ENCODE data around the gene SLC35G3. TPM values are rescaled to one million over a fixed set of nuclear protein-coding genes. Genes with fewer than 3 reads are reported as not detected.

The SLC35G3 gene
- total RNA-seq, 2 experiments from 2014 or later = not detected

- H3K27ac Mint-ChIP-seq = peak overlapping the region; percentile 64
- no peak for ATAC-seq (ENCODE audit: poor library complexity)
Observed at GRCh38 chr17:35222452-35222851, 28.3 kb upstream of the SLC35G3 start.

GRCh38 chr17:35218915-35219314 lies 24.7 kb upstream of the SLC35G3 start:
- peak overlapping the region; percentile 6 for H3K4me3 ChIP-seq (ENCODE audit: low read length)

More at GRCh38 chr17:35222452-35222851, 28.3 kb upstream of the SLC35G3 start:
- H3K4me3 ChIP-seq (ENCODE audit: low read length) = no peak overlapping the region
- Mint-ChIP-seq H3K9me3 (peaks cover 3% of the 10 kb centered on the region), H3K4me3 (no peak overlapping the region), H3K36me3 (ENCODE audit: low read depth) (peaks cover 32% of the 10 kb centered on the region), H3K27me3 (no peaks in the 10 kb centered on the region), H3K4me1 (ENCODE audit: low read depth) (peaks cover 72% of the 10 kb centered on the region)
- H3K9me3 ChIP-seq (ENCODE audit: control insufficient read depth in 1 of 2, insufficient read depth in 1 of 2, low read length in 2 of 2) = peaks cover 6 to 7% of the 10 kb centered on the region in 2 experiments
- no peaks in the 10 kb centered on the region for H3K36me3 ChIP-seq (ENCODE audit: insufficient read depth, low read length)
- CTCF ChIA-PET = interaction anchor here (0.9 kb wide), 1 partner anchor 81 kb away, joined by 3 read pairs; the partner anchor contains the start of gene NLE1
- H3K4me1 ChIP-seq (ENCODE audit: insufficient read depth, low read length) = peaks cover 35% of the 10 kb centered on the region
- POLR2A ChIA-PET = interaction anchor here (0.9 to 2.8 kb wide), 6 partner anchors 9 to 356 kb away, joined by 3 to 18 read pairs (median 6); partner anchors contain the start of genes PEX12 and SLFN5
- TF ChIP-seq CTCF (IDR thresholded peaks at IDR 0.05) = no peak
- no peaks in the 10 kb centered on the region for H3K27me3 ChIP-seq (ENCODE audit: control insufficient read depth in 1 of 2, insufficient read depth in 2 of 2, low read length in 2 of 2)
- intact Hi-C loops (cut with DNase I, micrococcal nuclease) = no loop called here
- DNase-seq = no peak
- no peak overlapping the region for H3K27ac ChIP-seq (ENCODE audit: low read depth in 1 of 2, low read length in 2 of 2)

DNA sequence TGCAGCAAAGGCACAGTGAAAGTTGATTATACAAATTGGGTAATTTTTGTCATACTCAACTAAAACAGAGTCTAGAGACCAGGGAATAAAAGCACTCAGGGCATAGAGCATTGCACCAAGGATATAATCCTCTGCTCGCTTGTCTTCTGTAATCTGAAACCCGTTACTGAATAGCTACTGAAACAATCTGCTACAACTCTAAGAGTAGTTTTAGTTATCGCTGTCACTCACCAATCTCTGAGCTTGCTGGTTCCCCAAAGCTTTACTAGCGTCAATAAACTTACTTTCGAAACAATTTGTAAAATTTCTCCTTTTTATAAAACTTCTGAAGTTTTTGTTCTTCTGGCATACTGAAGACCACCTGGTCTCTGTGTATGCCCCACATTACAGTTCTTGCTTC lies 22.9 kb upstream of the SLC35G3 start:
- intact Hi-C loops (cut with DNase I, micrococcal nuclease) = no loop called here
- no peak overlapping the region for H3K4me3 ChIP-seq (ENCODE audit: low read length)
- H3K27ac ChIP-seq (ENCODE audit: low read depth in 1 of 2, low read length in 2 of 2) = peak overlapping the region; percentile 29 to 72
- peaks cover 77% of the 10 kb centered on the region for H3K4me1 ChIP-seq (ENCODE audit: insufficient read depth, low read length)
- H3K36me3 ChIP-seq (ENCODE audit: insufficient read depth, low read length) = no peaks in the 10 kb centered on the region
- ATAC-seq (ENCODE audit: poor library complexity) (no peak), DNase-seq (no peak)
- Mint-ChIP-seq H3K4me3 (peak overlapping the region; percentile 52), H3K9me3 (no peaks in the 10 kb centered on the region), H3K4me1 (ENCODE audit: low read depth) (peaks cover 90% of the 10 kb centered on the region), H3K27ac (peak overlapping the region; percentile 91), H3K27me3 (no peaks in the 10 kb centered on the region), H3K36me3 (ENCODE audit: low read depth) (peaks cover 11% of the 10 kb centered on the region)
- POLR2A ChIA-PET = interaction anchor here (0.8 to 3.3 kb wide), 3 partner anchors 25 to 129 kb away, joined by 3 to 52 read pairs (median 3); partner anchors contain the start of gene SLFN5
- no peaks in the 10 kb centered on the region for H3K27me3 ChIP-seq (ENCODE audit: control insufficient read depth in 1 of 2, insufficient read depth in 2 of 2, low read length in 2 of 2)
- peaks cover 0 to 2% of the 10 kb centered on the region in 2 experiments for H3K9me3 ChIP-seq (ENCODE audit: control insufficient read depth in 1 of 2, insufficient read depth in 1 of 2, low read length in 2 of 2)
- CTCF ChIA-PET = interaction anchor here (0.9 to 2.2 kb wide), 6 partner anchors 22 to 96 kb away, joined by 3 to 8 read pairs (median 6); no protein-coding TSS in a partner anchor
- no peak for TF ChIP-seq CTCF (IDR thresholded peaks at IDR 0.05)

More at GRCh38 chr17:35218915-35219314, 24.7 kb upstream of the SLC35G3 start:
- peak overlapping the region; percentile 43 to 70 for H3K27ac ChIP-seq (ENCODE audit: low read depth in 1 of 2, low read length in 2 of 2)
- TF ChIP-seq CTCF (IDR thresholded peaks at IDR 0.05) = no peak
- Mint-ChIP-seq H3K4me1 (ENCODE audit: low read depth) (peaks cover 84% of the 10 kb centered on the region), H3K4me3 (peak overlapping the region; percentile 76), H3K36me3 (ENCODE audit: low read depth) (peaks cover 20% of the 10 kb centered on the region), H3K27me3 (no peaks in the 10 kb centered on the region), H3K27ac (peak overlapping the region; percentile 91), H3K9me3 (peaks cover 3% of the 10 kb centered on the region)
- peaks cover 63% of the 10 kb centered on the region for H3K4me1 ChIP-seq (ENCODE audit: insufficient read depth, low read length)
- DNase-seq = peak in 1 of 14 experiments; percentile 67
- ATAC-seq (ENCODE audit: poor library complexity) = no peak
- POLR2A ChIA-PET = interaction anchor here (0.5 to 3.3 kb wide), 8 partner anchors 13 to 94 kb away, joined by 3 to 52 read pairs (median 5); partner anchors contain the start of gene SLFN5
- CTCF ChIA-PET = interaction anchor here (2.2 kb wide), 3 partner anchors 21 to 94 kb away, joined by 7 to 8 read pairs (median 8); no protein-coding TSS in a partner anchor
- H3K27me3 ChIP-seq (ENCODE audit: control insufficient read depth in 1 of 2, insufficient read depth in 2 of 2, low read length in 2 of 2) = no peaks in the 10 kb centered on the region
- intact Hi-C loops (cut with DNase I, micrococcal nuclease) = loop anchor here in 1 of 2 experiments (1.0 kb wide), 2 partner anchors 23 to 94 kb away; no protein-coding TSS in a partner anchor
- H3K9me3 ChIP-seq (ENCODE audit: control insufficient read depth in 1 of 2, insufficient read depth in 1 of 2, low read length in 2 of 2) = peaks cover 6 to 7% of the 10 kb centered on the region in 2 experiments
- H3K36me3 ChIP-seq (ENCODE audit: insufficient read depth, low read length) = no peaks in the 10 kb centered on the region

All from CD4-positive, alpha-beta T cell (primary cell).